HT1080 (cell line): ENCODE measurements around the gene TTLL8. TPM values are rescaled to one million over a fixed set of nuclear protein-coding genes. Genes with fewer than 3 reads are reported as not detected.

Source experiments
- DNase-seq: peaks from one replicate; pipeline ENCODE4 v3.0.0-alpha.2; 2015; ENCODE audit warnings: low read depth
- total RNA-seq: library from RNA; depleted of rRNA; stranded (reverse); fragments of >200 nt; shearing (Covaris generic); gene quantifications from 2 replicates; pipeline ENCODE4 v1.2.3, GENCODE V29; 2014

The TTLL8 gene
- total RNA-seq, 1 experiment from 2014 or later = not detected

DNA sequence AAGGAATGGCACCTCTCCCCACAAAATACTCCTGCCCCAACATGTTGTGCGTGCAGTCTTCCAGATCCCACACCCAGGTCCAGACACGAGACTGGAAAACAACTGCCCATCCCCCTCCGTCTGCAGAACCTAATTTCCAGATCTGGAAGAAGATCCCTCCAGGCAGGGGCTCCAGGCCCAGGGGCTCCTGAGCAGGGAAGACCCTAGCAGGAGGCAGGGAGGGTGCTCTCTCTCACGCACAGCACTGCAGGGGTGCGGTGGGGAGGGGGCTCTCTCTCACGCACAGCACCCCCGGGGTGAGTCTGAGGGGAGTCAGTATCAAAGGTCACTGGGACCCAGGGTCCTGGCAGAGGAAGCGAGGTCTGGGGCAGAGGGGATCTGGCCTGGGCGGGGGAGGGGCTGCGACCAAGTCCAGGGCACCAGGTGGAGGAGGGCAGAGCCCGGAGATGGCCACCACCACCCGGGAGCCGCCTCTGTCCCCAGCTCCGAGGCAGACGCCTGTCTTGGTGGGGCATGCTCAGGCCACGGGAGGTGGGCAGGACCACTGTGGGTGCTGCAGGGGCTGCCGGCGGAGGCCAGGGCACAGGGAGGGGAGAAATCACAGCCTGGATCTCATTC, 25.5 kb upstream of the TTLL8 start:
- DNase-seq = no peak

DNA sequence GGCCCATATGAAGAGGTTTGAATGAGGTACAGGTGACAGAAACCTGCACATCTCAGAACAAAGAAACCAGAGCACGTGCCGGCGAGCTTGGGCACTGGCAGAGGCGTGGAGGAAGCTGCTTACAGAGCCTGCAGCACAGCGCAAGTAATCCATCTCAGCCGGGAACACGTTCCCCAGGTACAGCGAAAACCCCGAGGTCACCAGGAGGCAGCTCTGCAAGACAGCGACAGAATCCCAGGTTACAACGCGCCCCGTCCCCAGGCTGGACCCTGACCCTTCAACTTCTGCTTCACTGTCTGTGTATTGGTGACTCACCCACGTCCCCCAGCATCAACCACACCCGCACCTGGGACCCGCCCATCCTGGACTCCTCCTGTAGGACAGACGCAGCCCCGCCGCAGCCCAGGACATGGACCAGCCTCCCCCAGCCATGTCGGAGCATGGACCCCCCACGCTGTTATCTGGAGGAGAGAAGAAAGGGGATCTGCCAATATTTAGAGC, 24.9 kb upstream of the TTLL8 start:
- DNase-seq = no peak

DNA sequence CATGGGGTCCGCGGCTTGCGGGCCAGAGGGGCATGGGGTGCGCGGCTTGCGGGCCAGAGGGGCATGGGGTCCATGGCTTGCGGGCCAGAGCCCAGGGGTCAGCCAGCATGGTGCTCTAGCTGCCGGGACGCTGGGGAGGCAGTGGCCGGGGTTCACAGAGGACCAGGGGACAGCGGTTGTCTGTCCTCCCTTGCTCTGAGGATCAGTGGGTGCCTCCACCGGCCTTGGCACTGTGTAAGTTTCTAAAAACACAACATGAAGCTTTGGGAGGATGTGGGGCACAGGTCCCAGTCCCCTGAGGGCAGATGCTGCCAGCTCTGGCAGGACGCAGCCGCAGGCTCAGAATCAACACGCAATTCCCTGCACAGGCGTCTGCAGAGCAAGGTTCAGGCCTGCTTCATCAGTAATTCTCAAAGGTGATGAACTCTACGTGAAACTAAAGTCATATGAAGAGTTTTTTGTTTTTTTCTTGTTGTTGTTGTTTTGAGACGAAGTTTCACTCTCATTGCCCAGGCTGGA, 24.2 kb upstream of the TTLL8 start:
- no peak for DNase-seq

DNA sequence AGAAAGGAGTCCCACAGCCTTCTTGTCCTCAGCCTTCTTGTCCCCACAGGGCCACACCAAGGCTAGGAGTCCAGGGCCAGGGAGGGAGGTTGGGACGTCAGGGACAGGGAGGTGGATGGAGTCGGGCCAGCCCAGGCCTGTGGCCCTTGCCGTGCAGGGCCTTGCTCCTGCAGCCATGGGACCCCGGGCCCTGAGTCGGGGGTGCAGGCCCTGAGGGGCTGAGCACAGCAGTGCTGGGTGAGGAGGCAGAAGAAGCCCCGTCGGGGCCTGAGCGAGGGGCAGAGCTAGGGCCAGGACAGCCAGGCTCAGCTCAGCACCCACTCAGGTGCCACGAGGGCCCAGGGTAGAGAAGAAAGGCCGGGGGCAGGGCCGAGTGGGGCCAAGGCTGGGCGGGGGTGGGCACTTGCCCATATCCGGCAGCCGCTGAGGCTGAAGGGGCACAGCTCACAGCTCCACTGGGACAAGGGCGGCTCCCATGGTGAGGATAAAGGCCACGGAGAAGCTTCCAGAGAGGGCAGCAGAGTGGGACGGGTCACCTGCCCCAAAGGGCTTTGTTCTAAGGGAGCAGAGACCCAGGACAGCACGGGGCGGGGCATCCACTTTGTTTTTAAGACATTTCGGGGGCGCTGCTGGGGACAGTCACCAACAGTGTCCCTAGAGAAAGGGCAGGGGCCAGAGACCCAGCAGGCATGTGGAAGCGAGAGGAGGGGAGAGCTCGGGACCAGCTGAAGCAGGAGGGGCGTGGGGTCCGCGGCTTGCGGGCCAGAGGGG, 23.5 kb upstream of the TTLL8 start:
- DNase-seq = no peak

DNA sequence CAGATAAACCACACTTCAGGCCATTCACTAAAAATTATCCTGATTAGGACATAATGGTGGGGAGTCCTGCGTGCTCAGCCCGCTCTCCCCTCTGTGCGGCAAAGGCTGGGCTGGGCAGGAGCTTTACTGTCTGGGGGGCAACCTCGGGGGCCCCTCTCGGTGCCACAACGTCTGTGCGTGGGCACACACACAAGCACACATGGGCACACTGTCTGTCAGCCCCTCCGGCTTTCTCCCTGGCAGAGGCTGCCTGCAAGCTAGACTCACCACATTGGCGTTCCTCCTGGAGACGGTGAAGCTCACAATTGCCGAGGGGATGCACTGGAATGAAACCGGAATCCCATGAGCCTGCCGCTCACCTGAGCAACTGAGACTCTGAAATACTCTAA, 22.0 kb upstream of the TTLL8 start:
- no peak for DNase-seq

DNA sequence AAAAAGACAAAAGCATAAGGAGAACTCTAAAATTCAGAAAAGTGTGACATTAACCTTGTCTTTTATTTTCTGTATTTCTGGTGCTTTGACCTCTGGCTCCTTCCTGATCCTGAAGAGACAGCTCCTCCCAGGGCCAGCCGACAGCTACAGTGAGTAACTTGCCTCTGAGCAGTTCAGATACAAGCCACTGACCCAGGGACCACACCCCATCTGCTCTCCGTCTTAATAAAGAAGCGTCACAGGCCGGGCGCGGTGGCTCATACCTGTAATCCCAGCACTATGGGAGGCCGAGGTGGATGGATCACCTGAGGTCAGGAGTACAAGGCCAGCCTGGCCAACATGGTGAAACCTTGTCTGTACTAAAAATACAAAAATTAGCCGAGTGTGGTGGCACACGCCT, 20.7 kb upstream of the TTLL8 start:
- no peak for DNase-seq

DNA sequence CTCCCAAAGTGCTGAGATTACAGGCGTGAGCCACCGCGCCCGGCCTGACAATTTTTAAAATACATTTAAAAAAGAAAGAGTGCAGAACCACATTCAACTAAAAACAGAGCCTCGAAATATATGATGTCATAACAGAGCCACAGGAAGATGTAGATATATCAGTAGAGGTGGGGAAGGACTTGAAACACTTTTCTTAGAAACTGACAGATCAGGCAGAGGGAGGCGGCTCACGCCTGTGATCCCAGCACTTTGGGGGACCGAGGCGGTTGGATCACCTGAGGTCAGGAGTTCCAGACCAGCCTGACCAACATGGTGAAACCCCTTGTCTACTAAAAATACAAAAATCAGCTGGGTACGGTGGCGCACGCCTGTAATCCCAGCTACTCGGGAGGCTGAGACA, 20.1 kb upstream of the TTLL8 start:
- no peak for DNase-seq

DNA sequence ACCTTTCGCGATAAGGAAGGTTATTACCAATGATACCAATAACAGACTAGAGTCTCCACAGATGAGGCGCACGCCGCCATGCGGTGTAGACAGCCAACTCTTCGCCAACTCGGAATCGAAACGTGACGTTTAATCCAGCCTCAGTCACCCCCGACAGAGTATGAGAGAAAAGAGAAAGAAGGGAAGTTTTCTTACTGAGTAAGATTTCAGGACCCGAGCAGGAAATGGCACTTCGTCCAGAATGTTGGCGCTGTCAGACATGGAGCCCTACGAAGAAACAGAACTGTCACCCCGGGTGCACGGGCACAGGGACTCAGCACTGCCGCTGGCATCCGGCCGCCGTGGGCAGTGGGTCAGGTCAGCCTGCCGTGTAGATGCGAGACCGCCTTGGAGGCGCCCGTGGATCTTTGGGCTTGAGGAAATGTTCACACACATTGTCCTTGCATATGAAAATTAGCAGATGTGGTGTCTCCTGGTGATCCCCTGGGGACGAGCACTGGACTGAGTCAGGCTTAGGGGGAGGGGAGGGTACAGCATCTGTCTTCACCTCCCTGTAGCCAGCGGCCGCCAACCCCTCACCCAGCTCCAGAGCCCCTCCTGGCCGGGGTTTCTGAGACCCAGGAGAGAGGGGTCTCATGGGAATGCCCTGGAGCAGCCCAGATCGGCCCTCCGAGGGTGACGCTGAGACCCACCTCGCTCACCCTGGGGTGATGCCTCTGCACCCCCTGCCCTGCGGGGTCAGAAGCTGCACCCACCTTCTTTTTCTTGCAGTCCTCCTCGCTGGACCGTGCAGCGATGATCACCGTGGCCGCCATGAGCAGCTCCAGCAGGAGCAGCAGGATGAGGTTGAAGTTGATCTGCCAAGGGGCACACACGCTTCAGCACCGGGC, 18.8 kb upstream of the TTLL8 start:
- DNase-seq = no peak

DNA sequence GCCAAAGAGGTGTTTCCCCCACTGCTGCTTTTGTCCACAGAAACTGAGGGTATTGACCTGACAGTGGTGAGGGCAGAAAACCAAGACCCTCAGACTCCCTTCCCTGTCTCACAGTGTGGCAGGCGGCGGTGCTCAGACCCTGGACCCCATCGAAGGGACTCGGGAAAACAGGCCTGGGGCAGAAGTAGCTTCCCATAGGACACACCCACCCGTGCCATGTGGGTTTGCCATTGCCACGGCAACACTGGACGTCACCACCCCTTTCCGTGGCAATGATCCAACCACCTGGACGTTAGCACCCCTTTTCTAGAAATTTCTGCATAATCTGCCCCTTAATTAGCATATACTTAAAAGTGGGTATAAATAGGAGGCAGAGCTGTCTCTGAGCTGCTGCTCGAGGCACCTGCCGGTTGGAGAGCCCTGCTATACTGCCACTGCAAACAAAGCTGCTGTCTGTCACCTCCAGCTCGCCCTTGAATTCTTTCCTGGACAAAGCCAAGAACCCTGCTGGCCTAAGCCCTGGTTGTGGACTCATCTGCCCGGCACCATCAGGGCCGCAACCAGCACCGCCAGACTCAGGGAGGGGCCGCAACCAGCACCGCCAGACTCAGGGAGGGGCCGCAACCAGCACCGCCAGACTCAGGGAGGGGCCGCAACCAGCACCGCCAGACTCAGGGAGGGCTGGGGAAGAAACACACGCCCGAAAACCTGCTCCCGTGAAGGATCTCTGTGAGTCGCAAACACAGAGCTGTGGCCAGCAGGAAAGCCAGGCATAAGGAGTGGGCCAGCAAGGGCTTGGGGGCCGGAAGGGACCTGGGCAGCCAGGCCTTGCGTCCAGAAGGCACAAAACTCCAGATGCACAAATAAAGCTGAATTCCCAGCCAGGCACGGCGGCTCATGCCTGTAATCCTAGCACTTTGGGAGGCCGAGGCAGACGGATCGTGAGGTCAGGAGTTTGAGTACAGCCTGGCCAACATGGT, 16.7 kb upstream of the TTLL8 start:
- DNase-seq = no peak

DNA sequence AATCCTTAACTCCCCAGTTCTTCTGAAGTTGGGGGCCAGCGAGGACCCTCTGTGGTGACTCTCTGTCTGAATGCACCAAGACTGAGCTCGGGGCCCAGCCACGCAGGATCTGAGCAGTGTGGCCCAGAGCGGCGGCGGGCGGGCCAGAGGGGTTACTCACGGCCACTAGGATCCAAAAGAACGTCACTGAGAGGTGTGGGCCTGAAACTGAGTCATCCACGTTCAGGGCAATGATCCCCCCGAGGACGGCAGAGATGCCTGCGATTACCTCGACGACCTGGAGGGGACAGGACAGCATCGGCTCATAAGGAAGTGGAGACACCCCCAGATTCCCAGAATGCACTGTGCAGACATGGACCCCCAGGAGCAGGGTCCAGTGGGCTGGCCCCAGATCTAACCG, 16.0 kb upstream of the TTLL8 start:
- peak; percentile 9 for DNase-seq

DNA sequence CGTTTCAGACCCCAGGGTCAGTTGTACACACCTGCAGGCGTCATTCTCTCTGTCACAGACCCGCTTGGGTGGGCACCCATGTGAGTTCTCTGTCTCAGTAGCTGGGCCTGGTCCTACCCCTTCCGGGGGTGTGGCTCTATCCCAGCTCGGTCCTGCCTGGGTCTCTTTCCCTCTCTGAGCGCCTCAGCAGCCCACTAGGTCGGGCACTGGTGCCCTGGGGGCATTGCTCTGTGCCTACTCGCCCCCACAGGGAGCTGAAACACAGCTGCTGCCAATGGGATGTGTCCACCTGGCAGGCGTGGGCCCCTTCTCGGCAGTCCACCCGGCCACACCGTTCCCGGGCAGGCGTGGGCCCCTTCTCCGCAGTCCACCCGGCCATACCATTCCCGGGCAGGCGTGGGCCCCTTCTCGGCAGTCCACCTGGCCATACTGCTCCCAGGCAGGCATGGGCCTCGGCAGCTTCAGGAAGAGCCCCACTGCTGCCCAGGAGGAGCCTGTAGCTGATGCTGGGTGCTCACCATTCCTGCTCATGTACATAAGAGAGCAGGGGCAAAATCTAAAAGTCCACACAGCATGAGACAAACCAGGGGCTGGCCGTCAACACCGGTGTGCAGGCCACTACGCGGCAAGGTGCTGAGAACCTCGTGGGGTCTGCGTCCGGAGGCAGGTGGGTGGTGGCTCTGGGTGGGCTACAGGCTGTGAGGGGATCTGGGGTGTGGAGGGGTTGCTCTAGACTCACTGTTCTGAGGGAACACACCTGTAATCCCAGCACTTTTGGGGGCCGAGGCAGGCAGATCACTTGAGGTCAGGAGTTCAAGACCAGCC, 14.8 kb upstream of the TTLL8 start:
- no peak for DNase-seq

DNA sequence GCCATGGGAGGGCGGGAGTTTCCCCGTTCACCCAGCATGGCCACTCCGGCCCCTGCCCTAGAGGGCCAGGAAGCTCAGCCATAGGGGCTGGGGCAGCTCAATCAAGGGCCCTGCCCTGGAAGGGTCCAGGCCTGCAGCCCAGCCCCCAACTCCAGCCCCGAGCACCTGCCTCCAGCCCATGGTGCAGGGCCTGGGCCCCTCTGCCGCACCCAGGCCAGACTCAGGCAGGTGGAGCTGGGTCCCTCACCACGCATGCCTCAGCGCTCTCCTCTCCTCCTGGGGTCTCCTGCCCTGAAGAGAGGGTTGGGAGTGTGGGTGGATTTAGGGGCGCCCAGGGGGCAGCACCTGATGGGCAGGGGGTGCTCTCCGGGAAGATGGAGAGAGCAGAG, 14.1 kb upstream of the TTLL8 start:
- no peak for DNase-seq

DNA sequence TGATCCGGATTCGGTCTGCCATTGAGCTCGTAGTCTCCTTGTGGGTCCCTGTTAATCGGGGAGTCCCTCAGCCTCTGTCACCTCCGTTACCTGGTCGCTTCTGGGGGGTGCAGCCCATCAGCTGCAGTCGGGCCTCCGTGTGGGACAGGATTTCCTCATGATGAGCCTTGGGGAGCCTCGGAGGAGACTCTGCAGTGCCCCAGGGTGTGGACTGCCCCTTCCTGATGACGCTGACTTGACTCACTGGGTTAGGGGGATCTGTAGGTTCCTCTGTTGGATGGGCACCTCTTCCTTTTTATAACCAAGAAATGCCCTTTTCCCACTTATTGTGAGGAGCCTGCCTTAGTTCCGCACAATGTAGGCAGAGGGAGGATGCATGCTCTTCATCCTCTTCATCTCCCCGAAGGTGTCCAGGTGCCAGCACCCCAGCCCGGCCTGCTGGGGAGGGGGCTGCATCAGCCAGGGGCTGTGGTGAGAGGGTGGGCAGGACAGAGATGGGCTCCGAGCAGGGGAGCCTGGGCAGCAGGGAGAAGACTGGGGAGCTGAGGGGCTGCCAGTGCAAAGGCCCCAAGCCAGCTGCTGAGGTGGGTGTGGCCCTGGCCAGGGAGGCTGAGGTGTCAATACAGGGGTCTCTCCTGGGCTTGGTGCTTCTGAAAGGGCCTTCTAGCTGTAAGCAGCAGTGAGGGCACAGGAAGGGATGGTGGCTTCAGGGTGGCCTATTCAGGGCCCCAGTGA, 13.5 kb upstream of the TTLL8 start:
- peak; percentile 46 for DNase-seq

DNA sequence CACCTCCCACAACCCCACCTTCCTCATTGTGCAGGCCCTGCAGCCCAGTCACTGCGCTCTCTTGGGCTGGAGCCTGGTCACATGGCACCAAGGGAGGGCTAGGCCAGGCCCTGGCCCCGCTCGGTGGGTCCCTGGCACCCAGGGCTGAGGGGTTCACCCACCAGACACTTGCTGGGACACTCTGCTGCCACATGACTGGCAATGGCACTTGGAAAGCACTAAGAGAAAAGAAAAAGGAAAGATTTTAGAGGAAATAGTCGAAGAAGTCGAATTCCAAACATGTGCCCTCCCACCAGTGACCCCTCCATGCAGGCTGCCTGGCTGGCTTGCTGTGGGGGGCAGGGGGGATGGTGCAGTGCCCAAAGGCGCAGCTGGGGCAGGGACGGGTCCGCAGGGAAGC, 12.3 kb upstream of the TTLL8 start:
- no peak for DNase-seq

DNA sequence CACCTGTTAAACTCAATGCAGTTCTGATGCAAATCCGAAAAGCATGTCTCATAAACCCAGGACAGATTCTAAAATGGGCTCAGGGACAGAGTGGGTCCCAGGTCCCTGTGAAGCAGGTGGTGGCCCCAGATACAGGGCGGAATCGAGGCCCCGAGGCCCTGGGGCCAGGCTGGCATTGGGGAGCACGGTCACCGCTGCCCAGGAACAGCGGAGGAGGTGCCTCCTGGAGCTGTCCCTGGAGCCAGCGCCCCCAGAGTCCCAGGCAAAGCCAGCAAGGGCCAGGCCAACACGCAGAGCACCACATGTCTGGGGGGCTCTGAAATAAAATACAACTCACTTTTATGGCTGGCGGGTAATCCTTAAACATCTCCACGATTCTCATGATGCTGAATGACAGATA, 10.0 kb upstream of the TTLL8 start:
- no peak for DNase-seq

DNA sequence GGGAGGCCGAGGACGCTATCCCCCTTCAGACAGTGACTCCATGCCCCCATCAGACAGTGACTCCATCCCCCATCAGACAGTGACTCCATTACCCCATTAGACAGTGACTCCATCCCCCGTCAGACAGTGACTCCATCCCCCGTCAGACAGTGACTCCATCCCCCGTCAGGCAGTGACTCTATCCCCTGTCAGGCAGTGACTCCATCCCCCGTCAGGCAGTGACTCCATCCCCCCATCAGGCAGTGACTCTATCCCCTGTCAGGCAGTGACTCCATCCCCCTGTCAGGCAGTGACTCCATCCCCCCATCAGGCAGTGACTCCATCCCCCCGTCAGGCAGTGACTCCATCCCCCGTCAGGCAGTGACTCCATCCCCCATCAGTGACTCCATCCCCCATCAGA, 9.1 kb upstream of the TTLL8 start:
- no peak for DNase-seq

DNA sequence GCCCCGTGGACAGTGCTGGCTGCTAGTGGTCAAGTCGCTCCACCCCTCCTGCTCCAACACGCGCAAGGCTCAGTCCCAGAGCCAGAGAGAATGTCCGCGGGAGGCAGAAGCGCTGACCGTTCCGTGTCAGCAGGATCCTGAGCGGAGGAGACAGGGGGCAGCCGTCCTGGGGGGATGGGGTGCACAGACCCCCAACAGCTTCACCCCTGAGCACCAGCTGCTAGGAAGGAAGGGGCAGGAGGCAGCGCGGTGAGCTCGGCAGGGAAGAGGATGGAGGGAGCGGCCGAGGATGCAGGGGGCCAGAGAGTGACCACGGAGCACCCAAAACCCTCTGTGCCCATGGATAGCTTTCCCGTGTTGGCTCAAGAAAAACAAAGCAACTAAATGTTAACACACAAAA, 6.4 kb upstream of the TTLL8 start:
- DNase-seq = no peak

DNA sequence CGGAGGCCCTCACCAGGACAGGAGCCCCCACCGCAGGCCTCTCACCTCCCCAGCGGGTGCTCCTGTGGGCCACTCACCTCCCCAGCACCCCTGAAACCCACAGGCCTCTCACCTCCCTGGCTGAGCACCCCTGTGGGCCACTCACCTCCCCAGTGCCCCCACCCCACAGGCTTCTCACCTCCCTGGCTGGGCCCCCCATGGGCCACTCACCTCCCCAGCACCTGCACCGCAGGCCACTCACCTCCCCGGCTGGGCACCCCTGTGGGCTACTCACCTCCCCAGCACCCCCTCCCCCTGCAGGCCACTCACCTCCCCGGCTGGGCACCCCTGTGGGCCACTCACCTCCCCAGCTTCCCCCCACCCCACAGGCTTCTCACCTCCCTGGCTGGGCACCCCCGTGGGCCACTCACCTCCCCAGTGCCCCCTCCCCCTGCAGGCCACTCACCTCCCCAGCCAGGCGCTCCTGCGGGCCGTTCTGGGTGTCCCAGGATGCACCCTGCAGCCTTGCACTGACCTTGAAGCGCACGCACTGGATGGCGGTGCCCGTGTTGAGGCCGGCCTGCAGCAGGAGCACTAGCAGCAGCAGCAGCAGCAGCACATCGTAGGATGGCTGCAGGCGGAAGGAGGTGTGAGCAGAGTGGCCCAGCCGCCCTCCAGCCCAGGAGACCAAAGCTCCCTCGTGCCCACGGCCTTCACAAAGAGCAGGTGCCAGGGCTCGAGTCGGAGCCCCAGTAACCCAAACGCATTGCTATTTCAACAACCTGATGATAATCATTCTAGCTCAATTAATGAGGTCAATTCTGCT, 5.7 kb upstream of the TTLL8 start:
- no peak for DNase-seq
